ENCODE results near the gene CNTNAP2. TPM values are rescaled to one million over a fixed set of nuclear protein-coding genes. Genes with fewer than 3 reads are reported as not detected.

CNTNAP2 gene
- total and polyA plus RNA-seq, 2 of the 13 experiments (the other 11 are each of a cell fraction or from before 2014, with no cell fraction given): 0.40 to 0.42 TPM

DNA sequence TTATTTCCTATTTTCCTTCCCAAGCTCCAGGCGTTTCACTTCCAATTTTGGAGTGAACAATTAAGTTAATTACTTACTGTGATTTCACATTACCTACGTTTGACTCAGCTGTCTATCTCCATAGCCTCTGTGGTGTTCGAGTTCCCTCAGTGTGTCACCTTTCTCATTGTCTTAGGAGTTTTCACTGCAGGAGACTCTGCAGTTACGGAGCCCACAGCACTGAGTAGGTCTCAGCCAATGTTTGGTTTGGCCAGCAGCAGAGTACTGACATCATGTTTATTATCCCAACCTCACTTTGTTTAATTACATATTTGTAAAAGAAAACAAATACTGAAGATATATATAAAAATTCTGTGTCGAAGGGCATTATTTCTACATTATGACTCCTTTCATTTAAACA lies 1123.9 kb downstream of the CNTNAP2 start (continued):
- TF ChIP-seq, protein P1, sequence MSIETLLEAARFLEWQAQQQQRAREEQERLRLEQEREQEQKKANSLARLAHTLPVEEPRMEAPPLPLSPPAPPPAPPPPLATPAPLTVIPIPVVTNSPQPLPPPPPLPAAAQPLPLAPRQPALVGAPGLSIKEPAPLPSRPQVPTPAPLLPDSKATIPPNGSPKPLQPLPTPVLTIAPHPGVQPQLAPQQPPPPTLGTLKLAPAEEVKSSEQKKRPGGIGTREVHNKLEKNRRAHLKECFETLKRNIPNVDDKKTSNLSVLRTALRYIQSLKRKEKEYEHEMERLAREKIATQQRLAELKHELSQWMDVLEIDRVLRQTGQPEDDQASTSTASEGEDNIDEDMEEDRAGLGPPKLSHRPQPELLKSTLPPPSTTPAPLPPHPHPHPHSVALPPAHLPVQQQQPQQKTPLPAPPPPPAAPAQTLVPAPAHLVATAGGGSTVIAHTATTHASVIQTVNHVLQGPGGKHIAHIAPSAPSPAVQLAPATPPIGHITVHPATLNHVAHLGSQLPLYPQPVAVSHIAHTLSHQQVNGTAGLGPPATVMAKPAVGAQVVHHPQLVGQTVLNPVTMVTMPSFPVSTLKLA (IDR thresholded peaks at IDR 0.05): no peak

DNA sequence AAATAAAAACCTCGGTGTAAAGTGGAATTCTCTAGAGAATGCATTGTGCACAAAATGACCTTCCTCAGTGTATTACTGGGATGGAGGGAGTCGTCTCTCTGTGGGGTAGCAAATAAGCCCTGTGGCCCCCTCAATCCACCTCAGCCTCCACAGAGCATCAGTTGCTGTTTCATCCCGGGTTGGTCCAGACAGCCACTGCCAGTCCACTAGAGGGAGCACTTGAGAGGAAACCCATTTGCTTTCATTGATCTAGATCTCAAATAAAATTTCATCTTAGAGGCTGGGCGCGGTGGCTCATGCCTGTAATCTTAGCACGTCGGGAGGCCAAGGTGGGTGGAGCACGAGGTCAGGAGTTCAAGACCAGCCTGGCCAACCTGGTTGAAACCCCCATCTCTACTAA lies 1128.7 kb downstream of the CNTNAP2 start:
- BruUV-seq (replicated peaks): no TSS peak
- CTCF ChIA-PET (ENCODE audit: low intra/inter-chr PET ratio, low total read pairs): no interaction called here
- no peak overlapping the region for H3K27ac ChIP-seq (ENCODE audit: extremely low read length, insufficient read depth, low read length)
- intact Hi-C loops (cut with micrococcal nuclease; ENCODE audit: unreplicated experiment) (no loop called here), in situ Hi-C loops (cut with HindIII; ENCODE audit: extremely low pct_ligation_motif_present, low pct_unique_long_range_greater_than_20kb) (no loop called here)
- H3K36me3 ChIP-seq (replicated peaks in 1 of 2; ENCODE audit: control insufficient read depth in 1 of 2, insufficient read depth in 2 of 2, low read length in 2 of 2): no peaks in the 10 kb centered on the region
- no peak overlapping the region for H3K4me2 ChIP-seq (ENCODE audit: low read depth, low read length)
- H4K20me1 ChIP-seq (ENCODE audit: insufficient read depth, low read length): no peaks in the 10 kb centered on the region
- no peak overlapping the region for H3K4me3 ChIP-seq (replicated peaks in 1 of 3; ENCODE audit: insufficient read depth in 1 of 3, low read depth in 2 of 3, low read length in 3 of 3)
- no peaks in the 10 kb centered on the region for H3K4me1 ChIP-seq (ENCODE audit: insufficient read depth, low read length)
- H3K9me3 ChIP-seq (ENCODE audit: low read length): peaks cover 1% of the 10 kb centered on the region; the same call in 1 of the 2 replicates
- ATAC-seq: peak; percentile 62; the same call in 2 of the 3 replicates
- peak; percentile 32; the same call in 1 of the 2 replicates for TF ChIP-seq SMC3 (IDR thresholded peaks at IDR 0.05; ENCODE audit: low read length)
- TF ChIP-seq, protein P2, sequence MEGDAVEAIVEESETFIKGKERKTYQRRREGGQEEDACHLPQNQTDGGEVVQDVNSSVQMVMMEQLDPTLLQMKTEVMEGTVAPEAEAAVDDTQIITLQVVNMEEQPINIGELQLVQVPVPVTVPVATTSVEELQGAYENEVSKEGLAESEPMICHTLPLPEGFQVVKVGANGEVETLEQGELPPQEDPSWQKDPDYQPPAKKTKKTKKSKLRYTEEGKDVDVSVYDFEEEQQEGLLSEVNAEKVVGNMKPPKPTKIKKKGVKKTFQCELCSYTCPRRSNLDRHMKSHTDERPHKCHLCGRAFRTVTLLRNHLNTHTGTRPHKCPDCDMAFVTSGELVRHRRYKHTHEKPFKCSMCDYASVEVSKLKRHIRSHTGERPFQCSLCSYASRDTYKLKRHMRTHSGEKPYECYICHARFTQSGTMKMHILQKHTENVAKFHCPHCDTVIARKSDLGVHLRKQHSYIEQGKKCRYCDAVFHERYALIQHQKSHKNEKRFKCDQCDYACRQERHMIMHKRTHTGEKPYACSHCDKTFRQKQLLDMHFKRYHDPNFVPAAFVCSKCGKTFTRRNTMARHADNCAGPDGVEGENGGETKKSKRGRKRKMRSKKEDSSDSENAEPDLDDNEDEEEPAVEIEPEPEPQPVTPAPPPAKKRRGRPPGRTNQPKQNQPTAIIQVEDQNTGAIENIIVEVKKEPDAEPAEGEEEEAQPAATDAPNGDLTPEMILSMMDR (CRISPR knock-in tag; IDR thresholded peaks at IDR 0.05): peak; percentile 59
- peak; percentile 26; the same call in 1 of the 2 replicates for TF ChIP-seq STAG1 (CRISPR knock-in tag; IDR thresholded peaks at IDR 0.05)
- TF ChIP-seq, protein P3, sequence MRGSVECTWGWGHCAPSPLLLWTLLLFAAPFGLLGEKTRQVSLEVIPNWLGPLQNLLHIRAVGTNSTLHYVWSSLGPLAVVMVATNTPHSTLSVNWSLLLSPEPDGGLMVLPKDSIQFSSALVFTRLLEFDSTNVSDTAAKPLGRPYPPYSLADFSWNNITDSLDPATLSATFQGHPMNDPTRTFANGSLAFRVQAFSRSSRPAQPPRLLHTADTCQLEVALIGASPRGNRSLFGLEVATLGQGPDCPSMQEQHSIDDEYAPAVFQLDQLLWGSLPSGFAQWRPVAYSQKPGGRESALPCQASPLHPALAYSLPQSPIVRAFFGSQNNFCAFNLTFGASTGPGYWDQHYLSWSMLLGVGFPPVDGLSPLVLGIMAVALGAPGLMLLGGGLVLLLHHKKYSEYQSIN (CRISPR knock-in tag; IDR thresholded peaks at IDR 0.05; ENCODE audit: borderline replicate concordance): no peak
- TF ChIP-seq, protein P4, sequence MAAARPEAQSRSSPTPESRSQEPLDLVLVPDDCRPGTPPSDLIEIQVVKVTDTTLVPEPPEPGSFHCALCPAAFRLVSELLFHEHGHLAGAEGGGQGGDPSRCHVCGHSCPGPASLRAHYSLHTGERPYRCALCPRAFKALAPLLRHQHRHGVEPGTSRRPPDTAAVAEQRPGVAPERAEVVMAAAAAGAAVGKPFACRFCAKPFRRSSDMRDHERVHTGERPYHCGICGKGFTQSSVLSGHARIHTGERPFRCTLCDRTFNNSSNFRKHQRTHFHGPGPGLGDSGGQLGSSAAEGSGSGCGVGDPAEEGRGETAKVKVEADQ (CRISPR knock-in tag; IDR thresholded peaks at IDR 0.05; ENCODE audit: borderline replicate concordance): no peak
- no peak for TF ChIP-seq ZNF678 (CRISPR knock-in tag; IDR thresholded peaks at IDR 0.05)
- no peaks in the 10 kb centered on the region for H3K79me2 ChIP-seq (ENCODE audit: insufficient read depth, low read length)
- 20% methylated on average over 7 of the region's 8 CpGs for WGBS (ENCODE audit: low lambda C conversion rate)
- no peaks in the 10 kb centered on the region for H3K27me3 ChIP-seq (ENCODE audit: control insufficient read depth in 1 of 2, insufficient read depth in 2 of 2, low read length in 2 of 2)
- H3K9ac ChIP-seq (ENCODE audit: insufficient read depth, low read depth, low read length): no peak overlapping the region
- no peak for FAIRE-seq
- DNase-seq (ENCODE audit: low spot score): peak; percentile 9
- POLR2A ChIA-PET: no interaction called here
- no peak overlapping the region for H2AFZ ChIP-seq (ENCODE audit: low read length)
